Activated CD8-positive, alpha-beta T cell treated with anti-CD3 and anti-CD28 coated beads for 36 hours (primary cell): ENCODE data around the gene NEU4. TPM values are rescaled to one million over a fixed set of nuclear protein-coding genes. Genes with fewer than 3 reads are reported as not detected.
"Not testable (repeated sequence)": the region's sequence is repeated elsewhere in the genome, so short reads cannot be mapped to it uniquely, and the experiment has no call there.

Experiments
- ATAC-seq: fragments of 200-7000 bp; cut with Tn5 transposase; one replicate; pipeline ENCODE4 v1.10.0; 2021; ENCODE audit warnings: mild to moderate bottlenecking, moderate library complexity
- CTCF ChIA-PET: fragments of 350-600 bp; sonication (Branson Sonifier 250); formaldehyde crosslinking; loops from one replicate; lab custom pipeline; 2021; ENCODE audit warnings: antibody characterized with exemption; lab: Charles Lee
- POLR2A ChIA-PET: fragments of 350-600 bp; sonication (Branson Sonifier 250); formaldehyde crosslinking; loops from one replicate; lab custom pipeline; 2021; ENCODE audit warnings: antibody characterized with exemption; lab: Charles Lee
- DNase-seq: peaks from one replicate; pipeline ENCODE4 v3.0.0-alpha.2; 2020
- H3K27ac Mint-ChIP-seq: one replicate; pipeline ENCODE4 v1.8.0; 2021; ENCODE audit warnings: mild to moderate bottlenecking, mixed read lengths
- H3K27me3 Mint-ChIP-seq: one replicate; pipeline ENCODE4 v1.8.0; 2021; ENCODE audit warnings: mixed read lengths
- H3K36me3 Mint-ChIP-seq: one replicate; pipeline ENCODE4 v1.8.0; 2021; ENCODE audit warnings: low read depth, mixed read lengths
- H3K4me1 Mint-ChIP-seq: one replicate; pipeline ENCODE4 v1.8.0; 2021; ENCODE audit warnings: low read depth, mixed read lengths
- H3K4me3 Mint-ChIP-seq: one replicate; pipeline ENCODE4 v1.8.0; 2021; ENCODE audit warnings: mild to moderate bottlenecking, moderate library complexity, mixed read lengths
- H3K9me3 Mint-ChIP-seq: one replicate; pipeline ENCODE4 v1.8.0; 2021; ENCODE audit warnings: mixed read lengths
- CTCF ChIP-seq: fragments of 200-600 bp; IDR thresholded peaks from one replicate; pipeline ENCODE4 v1.8.0; 2022; ENCODE audit warnings: antibody characterized with exemption, mild to moderate bottlenecking
- intact Hi-C: fragments of 100-400 bp; cut with micrococcal nuclease; formaldehyde crosslinking; loops from one replicate; pipeline ENCODE4 v1.10.0; 2022
- total RNA-seq, 2 experiments: library from RNA; stranded (reverse); gene quantifications; one replicate each; pipeline ENCODE4 v1.2.3, GENCODE V29; 2021

Gene NEU4
- total RNA-seq, 2 experiments from 2014 or later: 0.38 to 0.54 TPM

- DNase-seq (no peak), ATAC-seq (no peak)
- intact Hi-C loops: no loop called here
- no peak overlapping the region for H3K4me3 Mint-ChIP-seq
- H3K9me3 Mint-ChIP-seq: peaks cover 3% of the 10 kb centered on the region
- ChIA-PET POLR2A (no interaction called here), CTCF (no interaction called here)
- H3K4me1 Mint-ChIP-seq: peaks cover 5% of the 10 kb centered on the region
- TF ChIP-seq CTCF: no peak
- no peak overlapping the region for H3K27ac Mint-ChIP-seq
- no peaks in the 10 kb centered on the region for H3K36me3 Mint-ChIP-seq
- peaks cover 10% of the 10 kb centered on the region for H3K27me3 Mint-ChIP-seq
Measured at GRCh38 chr2:241820625-241821384, 11.8 kb downstream of the NEU4 start.

DNA sequence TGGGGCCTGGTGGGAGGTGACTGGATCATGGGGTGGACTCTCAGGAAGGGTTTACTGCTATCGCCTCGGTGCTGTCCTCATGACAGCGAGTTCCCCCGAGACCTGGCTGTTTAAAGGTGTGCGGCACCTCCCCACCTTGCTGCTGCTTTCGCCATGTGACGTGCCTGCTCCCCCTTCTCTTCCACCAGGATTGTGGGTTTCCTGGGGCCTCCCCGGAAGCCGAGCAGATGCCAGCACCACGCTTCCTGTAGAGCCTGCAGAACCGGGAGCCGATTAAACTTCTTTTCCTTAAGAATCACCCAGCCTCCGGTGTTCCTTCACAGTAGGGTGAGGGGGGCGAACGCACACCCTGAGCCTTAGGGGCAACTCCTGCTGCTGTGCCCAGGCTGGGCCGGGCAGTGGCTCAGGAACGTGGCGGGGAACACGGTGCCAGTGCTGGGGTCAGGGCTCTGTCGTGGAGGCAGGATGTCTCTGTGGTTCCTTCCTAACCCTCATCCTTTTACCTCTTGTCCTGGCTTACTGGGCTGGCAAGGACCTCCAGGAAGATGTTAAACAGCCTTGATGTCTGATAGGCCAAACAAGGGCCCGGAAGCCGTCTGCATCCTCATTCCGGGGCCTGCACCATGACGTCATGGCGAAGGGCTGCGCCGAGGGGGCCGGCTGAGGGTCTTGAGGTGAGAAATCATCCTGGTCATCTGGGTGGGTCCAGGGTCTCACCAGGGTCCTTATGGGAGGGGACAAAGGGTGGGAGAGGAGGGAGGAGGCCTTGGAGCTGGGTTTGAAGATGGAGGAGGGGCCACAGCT is 12.7 kb downstream of the NEU4 start:
- Mint-ChIP-seq H3K27ac (no peak overlapping the region), H3K36me3 (no peaks in the 10 kb centered on the region), H3K9me3 (peaks cover 7% of the 10 kb centered on the region), H3K4me1 (peaks cover 5% of the 10 kb centered on the region), H3K27me3 (peaks cover 10% of the 10 kb centered on the region), H3K4me3 (no peak overlapping the region)
- CTCF ChIA-PET: no interaction called here
- intact Hi-C loops: no loop called here
- DNase-seq (no peak), ATAC-seq (no peak)
- POLR2A ChIA-PET: no interaction called here
- TF ChIP-seq CTCF: no peak

DNA sequence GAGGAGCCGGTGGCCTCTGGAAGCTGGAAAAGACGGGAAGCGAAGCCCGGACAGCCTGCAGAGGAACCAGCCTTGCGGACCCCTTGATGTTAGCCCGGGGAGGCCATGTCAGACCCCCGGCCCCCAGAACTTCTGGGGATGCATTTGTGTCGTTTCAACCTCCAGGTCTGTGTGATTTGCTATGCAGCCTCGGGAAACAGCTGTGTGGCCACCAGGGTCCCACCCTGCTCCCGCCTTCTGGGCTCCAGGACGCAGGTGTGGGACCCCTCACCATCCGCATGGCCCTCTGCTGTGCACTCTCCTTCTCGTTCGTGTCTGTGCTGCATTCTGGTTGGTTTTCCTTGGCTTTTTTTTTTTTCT is 13.3 kb downstream of the NEU4 start:
- ChIA-PET POLR2A (no interaction called here), CTCF (no interaction called here)
- Mint-ChIP-seq H3K4me3 (no peak overlapping the region), H3K36me3 (no peaks in the 10 kb centered on the region), H3K27me3 (peaks cover 10% of the 10 kb centered on the region), H3K4me1 (peaks cover 4% of the 10 kb centered on the region), H3K27ac (no peak overlapping the region), H3K9me3 (peaks cover 12% of the 10 kb centered on the region)
- intact Hi-C loops: no loop called here
- no peak for TF ChIP-seq CTCF
- no peak for DNase-seq
- ATAC-seq: no peak

DNA sequence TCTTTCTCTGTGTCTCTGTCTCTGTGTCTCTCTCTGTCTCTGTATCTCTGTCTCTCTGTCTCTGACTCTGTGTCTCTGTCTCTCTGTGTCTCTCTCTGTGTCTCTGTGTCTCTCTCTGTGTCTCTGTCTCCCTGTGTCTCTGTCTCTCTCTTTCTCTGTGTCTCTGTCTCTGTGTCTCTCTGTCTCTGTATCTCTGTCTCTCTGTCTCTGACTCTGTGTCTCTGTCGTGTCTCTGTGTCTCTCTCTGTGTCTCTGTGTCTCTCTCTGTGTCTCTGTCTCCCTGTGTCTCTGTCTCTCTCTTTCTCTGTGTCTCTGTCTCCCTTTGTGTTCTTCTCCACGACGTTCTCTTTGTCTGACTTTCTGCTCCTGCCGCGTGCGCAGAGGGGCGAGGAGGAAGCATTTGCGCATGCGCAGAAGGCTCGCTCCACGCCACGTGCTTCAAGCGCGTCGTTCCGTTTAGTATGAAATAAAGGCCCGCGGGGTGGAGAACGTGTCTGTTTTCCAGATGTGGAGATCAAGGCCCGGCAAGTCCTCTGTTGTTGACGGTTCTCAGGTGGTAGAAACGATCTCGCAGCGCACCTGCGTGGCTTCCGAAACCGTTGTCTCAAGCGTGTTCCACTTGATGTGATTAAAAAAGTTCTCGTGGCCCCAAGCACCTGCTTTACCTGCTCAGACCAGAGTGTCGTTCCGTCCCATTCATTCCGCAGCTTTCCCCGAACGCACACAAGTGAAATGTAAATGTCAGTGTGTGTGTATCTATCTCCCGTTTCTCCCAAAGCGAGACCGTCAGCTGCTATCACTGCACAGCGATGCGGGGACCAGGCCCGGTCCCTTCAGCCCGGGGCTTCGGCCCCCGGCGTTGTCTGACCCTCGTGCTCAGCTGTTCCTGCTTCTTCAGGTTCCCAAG is 14.8 kb downstream of the NEU4 start:
- ATAC-seq, H3K36me3 Mint-ChIP-seq, H3K27ac Mint-ChIP-seq, intact Hi-C loops, POLR2A ChIA-PET, CTCF ChIA-PET, H3K4me3 Mint-ChIP-seq, DNase-seq, H3K4me1 Mint-ChIP-seq: not testable (repeated sequence)
- Mint-ChIP-seq H3K27me3 (peaks cover 12% of the 10 kb centered on the region), H3K9me3 (peaks cover 22% of the 10 kb centered on the region)

DNA sequence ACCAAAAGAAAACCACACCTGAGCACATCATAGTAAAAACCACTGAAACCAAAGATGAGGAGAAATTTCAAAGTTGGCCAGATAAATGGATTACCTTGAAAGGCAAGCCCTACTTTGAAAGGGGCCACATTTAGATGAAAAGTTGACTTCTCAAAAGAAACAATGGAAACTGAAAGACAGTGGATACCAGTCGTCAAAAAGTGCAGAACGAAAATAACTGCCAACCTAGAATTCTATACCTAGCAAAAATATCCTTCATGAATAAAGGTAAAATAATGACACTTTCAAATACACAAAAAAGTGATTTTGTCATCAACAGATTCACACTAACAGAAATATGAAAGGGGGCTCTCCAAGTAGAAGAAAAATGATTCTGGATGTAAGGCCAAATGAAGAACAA is 18.4 kb downstream of the NEU4 start:
- Mint-ChIP-seq H3K27me3 (peaks cover 16% of the 10 kb centered on the region), H3K36me3 (no peaks in the 10 kb centered on the region), H3K4me1 (no peaks in the 10 kb centered on the region), H3K27ac (no peak overlapping the region), H3K9me3 (peaks cover 22% of the 10 kb centered on the region), H3K4me3 (no peak overlapping the region)
- no peak for TF ChIP-seq CTCF
- ChIA-PET POLR2A (no interaction called here), CTCF (no interaction called here)
- intact Hi-C loops: no loop called here
- ATAC-seq (no peak), DNase-seq (no peak)
